ENCODE results near the gene BPIFB6. TPM values are rescaled to one million over a fixed set of nuclear protein-coding genes. Genes with fewer than 3 reads are reported as not detected.

Gene BPIFB6
- total RNA-seq, 1 donor from 2014 or later, result not detected

GRCh38 chr20:33010133-33010504 is 21.3 kb upstream of the BPIFB6 start:
- Mint-ChIP-seq H3K36me3 (ENCODE audit: low read depth, unreplicated experiment) (peaks cover 4% of the 10 kb centered on the region), H3K9me3 (ENCODE audit: unreplicated experiment) (no peaks in the 10 kb centered on the region), H3K4me1 (ENCODE audit: unreplicated experiment) (peaks cover 6% of the 10 kb centered on the region), H3K27ac (ENCODE audit: unreplicated experiment) (no peak overlapping the region), H3K27me3 (ENCODE audit: unreplicated experiment) (peaks cover 7% of the 10 kb centered on the region), H3K4me3 (ENCODE audit: unreplicated experiment) (no peak overlapping the region)
- DNase-seq (ENCODE audit: low spot score), result no peak
- TF ChIP-seq CTCF (IDR thresholded peaks at IDR 0.05; ENCODE audit: unreplicated experiment), result no peak

GRCh38 chr20:33010674-33011449 is 20.6 kb upstream of the BPIFB6 start:
- Mint-ChIP-seq H3K9me3 (ENCODE audit: unreplicated experiment) (no peaks in the 10 kb centered on the region), H3K4me1 (ENCODE audit: unreplicated experiment) (peaks cover 6% of the 10 kb centered on the region), H3K36me3 (ENCODE audit: low read depth, unreplicated experiment) (peaks cover 4% of the 10 kb centered on the region), H3K27ac (ENCODE audit: unreplicated experiment) (no peak overlapping the region), H3K27me3 (ENCODE audit: unreplicated experiment) (peaks cover 7% of the 10 kb centered on the region), H3K4me3 (ENCODE audit: unreplicated experiment) (no peak overlapping the region)
- no peak for TF ChIP-seq CTCF (IDR thresholded peaks at IDR 0.05; ENCODE audit: unreplicated experiment)
- no peak for DNase-seq (ENCODE audit: low spot score)

- no peaks in the 10 kb centered on the region for H3K9me3 Mint-ChIP-seq (ENCODE audit: unreplicated experiment)
- no peak overlapping the region for H3K27ac Mint-ChIP-seq (ENCODE audit: unreplicated experiment)
- H3K27me3 Mint-ChIP-seq (ENCODE audit: unreplicated experiment), result peaks cover 4% of the 10 kb centered on the region
- peaks cover 6% of the 10 kb centered on the region for H3K4me1 Mint-ChIP-seq (ENCODE audit: unreplicated experiment)
- TF ChIP-seq CTCF (IDR thresholded peaks at IDR 0.05; ENCODE audit: unreplicated experiment), result no peak
- no peaks in the 10 kb centered on the region for H3K36me3 Mint-ChIP-seq (ENCODE audit: low read depth, unreplicated experiment)
- no peak overlapping the region for H3K4me3 Mint-ChIP-seq (ENCODE audit: unreplicated experiment)
- DNase-seq (ENCODE audit: low spot score), result no peak
These were observed 18.9 kb upstream of the BPIFB6 start for GRCh38 chr20:33012327-33013189.

GRCh38 chr20:33013701-33014326 is 17.6 kb upstream of the BPIFB6 start:
- DNase-seq (ENCODE audit: low spot score), result no peak
- H3K9me3 Mint-ChIP-seq (ENCODE audit: unreplicated experiment), result no peaks in the 10 kb centered on the region
- no peak for TF ChIP-seq CTCF (IDR thresholded peaks at IDR 0.05; ENCODE audit: unreplicated experiment)
- H3K27me3 Mint-ChIP-seq (ENCODE audit: unreplicated experiment), result peaks cover 4% of the 10 kb centered on the region
- no peaks in the 10 kb centered on the region for H3K36me3 Mint-ChIP-seq (ENCODE audit: low read depth, unreplicated experiment)
- peaks cover 4% of the 10 kb centered on the region for H3K4me1 Mint-ChIP-seq (ENCODE audit: unreplicated experiment)
- no peak overlapping the region for H3K4me3 Mint-ChIP-seq (ENCODE audit: unreplicated experiment)
- no peak overlapping the region for H3K27ac Mint-ChIP-seq (ENCODE audit: unreplicated experiment)
